CD14-positive monocyte (primary cell): ENCODE data around the gene EGLN2. TPM values are rescaled to one million over a fixed set of nuclear protein-coding genes. Genes with fewer than 3 reads are reported as not detected.
"Not testable (repeated sequence)": the region's sequence is repeated elsewhere in the genome, so short reads cannot be mapped to it uniquely, and the experiment has no call there.

Experiments
- DNase-seq, 3 donors: peaks; one replicate each; pipeline ENCODE4 v3.0.0-alpha.2; 2011 to 2022
- H2AFZ ChIP-seq: 2 replicates; pipeline ENCODE4 v1.6.0; 2012; ENCODE audit warnings: mild to moderate bottlenecking, low read depth, low read length, inconsistent platforms; ENCODE audit not compliant: insufficient read depth, poor library complexity, severe bottlenecking
- H3K27ac ChIP-seq, 2 donors: 1 replicate in 1 of 2; 2 replicates in 1 of 2; pipeline ENCODE4 v1.5.1; 2012 to 2013; ENCODE audit warnings: low read length in 2 of 2, control low read depth in 1 of 2, inconsistent platforms in 1 of 2, low read depth in 1 of 2, mild to moderate bottlenecking in 1 of 2
- H3K27me3 ChIP-seq, 2 donors: one replicate each; pipeline versions ENCODE4 v1.6.0 to v1.6.1; 2011 to 2013; ENCODE audit warnings: low read length in 2 of 2; ENCODE audit not compliant: control insufficient read depth in 2 of 2, insufficient read depth in 2 of 2
- H3K36me3 ChIP-seq, 2 donors: replicated peaks in 1 of 2; 1 replicate in 1 of 2; 2 replicates in 1 of 2; pipeline versions ENCODE4 v1.5.1 to v1.6.1; 2012 to 2013; ENCODE audit warnings: low read length in 2 of 2, control low read depth in 1 of 2, inconsistent platforms in 1 of 2, mild to moderate bottlenecking in 1 of 2; ENCODE audit not compliant: insufficient read depth in 2 of 2, control insufficient read depth in 1 of 2
- H3K4me1 ChIP-seq, 2 donors: 1 replicate in 1 of 2; 2 replicates in 1 of 2; pipeline versions ENCODE4 v1.5.1 to v1.6.1; 2012 to 2013; ENCODE audit warnings: low read length in 2 of 2, control low read depth in 1 of 2, inconsistent platforms in 1 of 2, mild to moderate bottlenecking in 1 of 2, moderate library complexity in 1 of 2; ENCODE audit not compliant: insufficient read depth in 2 of 2, control insufficient read depth in 1 of 2
- H3K4me2 ChIP-seq: replicated peaks from 2 replicates; pipeline ENCODE3; 2012; ENCODE audit warnings: low read length, moderate library complexity, mild to moderate bottlenecking; ENCODE audit not compliant: poor library complexity, severe bottlenecking; ENCODE audit errors: extremely low read depth
- H3K4me3 ChIP-seq, 3 experiments: fragments of 200-600 bp in 1 of 3; sonication (generic) in 1 of 3; replicated peaks in 1 of 3; 1 replicate in 2 of 3; 2 replicates in 1 of 3; pipeline ENCODE4 v1.5.1; 2011 to 2013; ENCODE audit warnings: low read length in 3 of 3, mild to moderate bottlenecking in 3 of 3, control low read depth in 2 of 3, low read depth in 2 of 3, inconsistent platforms in 1 of 3, moderate library complexity in 1 of 3
- H3K79me2 ChIP-seq: 2 replicates; pipeline ENCODE4 v1.6.0; 2012; ENCODE audit warnings: mild to moderate bottlenecking, control low read depth, inconsistent platforms, low read length, moderate library complexity; ENCODE audit not compliant: insufficient read depth
- H3K9ac ChIP-seq: 2 replicates; pipeline ENCODE4 v1.6.0; 2017; ENCODE audit warnings: low read length, mild to moderate bottlenecking; ENCODE audit not compliant: insufficient read depth, poor library complexity, severe bottlenecking
- H3K9me3 ChIP-seq, 2 donors: replicated peaks in 1 of 2; 1 replicate in 1 of 2; 2 replicates in 1 of 2; pipeline versions ENCODE4 v1.5.1 to v1.6.1; 2012 to 2013; ENCODE audit warnings: low read length in 2 of 2, control low read depth in 1 of 2; ENCODE audit not compliant: control insufficient read depth in 1 of 2, insufficient read depth in 1 of 2
- H4K20me1 ChIP-seq: 2 replicates; pipeline ENCODE4 v1.6.0; 2012; ENCODE audit warnings: mild to moderate bottlenecking, low read length, control low read depth, moderate library complexity; ENCODE audit not compliant: insufficient read depth
- H3K27ac Mint-ChIP-seq, 7 donors: one replicate each; pipeline ENCODE4 v1.8.0; 2020; ENCODE audit warnings: mild to moderate bottlenecking in 7 of 7, mixed read lengths in 7 of 7, moderate library complexity in 6 of 7, inconsistent platforms in 2 of 7
- H3K27me3 Mint-ChIP-seq, 3 donors: one replicate each; pipeline ENCODE4 v1.8.0; 2021 to 2022; ENCODE audit warnings: low read depth in 3 of 3, mild to moderate bottlenecking in 3 of 3, mixed read lengths in 3 of 3, moderate library complexity in 3 of 3, inconsistent platforms in 1 of 3
- H3K36me3 Mint-ChIP-seq, 2 donors: one replicate each; pipeline ENCODE4 v1.8.0; 2020; ENCODE audit warnings: mixed read lengths in 2 of 2, inconsistent platforms in 1 of 2, mild to moderate bottlenecking in 1 of 2
- H3K4me1 Mint-ChIP-seq: one replicate; pipeline ENCODE4 v1.8.0; 2020; ENCODE audit warnings: mild to moderate bottlenecking, mixed read lengths
- H3K4me3 Mint-ChIP-seq, 2 donors: one replicate each; pipeline ENCODE4 v1.8.0; 2020; ENCODE audit warnings: mild to moderate bottlenecking in 2 of 2, mixed read lengths in 2 of 2, moderate library complexity in 1 of 2
- H3K9me3 Mint-ChIP-seq, 7 donors: one replicate each; pipeline ENCODE4 v1.8.0; 2020 to 2022; ENCODE audit warnings: mixed read lengths in 7 of 7, mild to moderate bottlenecking in 6 of 7, moderate library complexity in 6 of 7, inconsistent platforms in 2 of 7
- WGBS: methylation state at CpG from one replicate; pipeline ENCODE4 v1.1.5; 2013; ENCODE audit warnings: missing lambda C conversion rate; ENCODE audit not compliant: insufficient coverage; 5-methylcytosine and 5-hydroxymethylcytosine counted together
- intact Hi-C, 2 donors: fragments of 100-400 bp; cut with micrococcal nuclease; formaldehyde crosslinking; loops; one replicate each; pipeline versions ENCODE4 v1.15.0 to v1.15.1; 2023
- polyA plus RNA-seq, 3 donors: library from polyadenylated mRNA; depleted of rRNA in 1 of 3; unstranded in 2 of 3; stranded (reverse) in 1 of 3; fragments of 300-500 nt in 2 of 3; fragments of >200 nt in 1 of 3; fragmentation: Illumina TruSeq in 2 of 3; gene quantifications; 1 replicate in 2 of 3; 2 replicates in 1 of 3; pipeline ENCODE4 v1.2.3, GENCODE V29; 2012 to 2021
- TF ChIP-seq, protein P1 (sequence below): fragments of 200-600 bp; IDR thresholded peaks from one replicate; pipeline ENCODE4 v1.8.0; 2022; ENCODE audit warnings: antibody characterized with exemption, mild to moderate bottlenecking

The EGLN2 gene
- polyA plus RNA-seq, 3 donors, result 60.6 to 76.8 (median 64.5) TPM

DNA sequence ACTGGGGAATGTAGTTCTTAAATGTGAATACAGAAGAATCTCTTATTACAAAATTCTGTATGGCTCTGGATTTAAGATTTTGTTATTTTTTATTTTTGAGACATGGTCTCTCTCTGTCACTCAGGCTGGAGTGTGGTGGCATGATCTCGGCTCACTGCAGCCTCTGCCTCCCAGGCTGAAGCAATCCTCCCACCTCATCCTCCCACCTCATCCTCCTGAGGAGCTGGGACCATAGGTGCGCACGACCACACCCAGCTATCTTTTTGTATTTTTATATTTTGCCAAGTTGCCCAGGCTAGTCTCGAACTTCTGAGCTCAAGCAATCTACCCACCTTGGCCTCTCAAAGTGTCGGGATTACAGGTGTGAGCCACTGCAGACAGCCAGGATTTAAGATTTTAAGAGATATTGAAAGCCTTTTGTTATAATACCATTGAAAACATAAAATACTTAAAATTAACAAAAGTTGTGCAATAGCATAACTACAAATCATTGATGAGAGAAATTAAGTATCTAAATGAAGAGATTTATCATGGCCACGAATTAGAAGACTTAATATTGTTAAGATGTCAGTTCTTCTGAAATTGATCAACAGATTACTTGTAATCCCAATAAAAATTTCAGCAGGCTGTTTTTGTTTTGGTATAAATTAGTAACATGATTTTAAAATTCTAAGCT is 37.9 kb downstream of the EGLN2 start:
- Histone ChIP-seq H3K4me1 (peaks cover 10 to 17% of the 10 kb centered on the region in 2 donors), H3K9ac (no peak overlapping the region), H3K27me3 (no peaks in the 10 kb centered on the region), H3K4me3 (no peak overlapping the region), H3K9me3 (no peaks in the 10 kb centered on the region), H4K20me1 (no peaks in the 10 kb centered on the region), H3K4me2 (no peak overlapping the region), H3K36me3 (no peaks in the 10 kb centered on the region), H3K79me2 (no peaks in the 10 kb centered on the region), H2AFZ (no peak overlapping the region), H3K27ac (no peak overlapping the region)
- Mint-ChIP-seq H3K27me3 (peaks cover 0 to 2% (median 0%) of the 10 kb centered on the region in 3 donors), H3K27ac (no peak overlapping the region), H3K4me1 (peaks cover 20% of the 10 kb centered on the region), H3K4me3 (no peak overlapping the region), H3K9me3 (no peaks in the 10 kb centered on the region), H3K36me3 (no peaks in the 10 kb centered on the region)
- TF ChIP-seq, protein P1, sequence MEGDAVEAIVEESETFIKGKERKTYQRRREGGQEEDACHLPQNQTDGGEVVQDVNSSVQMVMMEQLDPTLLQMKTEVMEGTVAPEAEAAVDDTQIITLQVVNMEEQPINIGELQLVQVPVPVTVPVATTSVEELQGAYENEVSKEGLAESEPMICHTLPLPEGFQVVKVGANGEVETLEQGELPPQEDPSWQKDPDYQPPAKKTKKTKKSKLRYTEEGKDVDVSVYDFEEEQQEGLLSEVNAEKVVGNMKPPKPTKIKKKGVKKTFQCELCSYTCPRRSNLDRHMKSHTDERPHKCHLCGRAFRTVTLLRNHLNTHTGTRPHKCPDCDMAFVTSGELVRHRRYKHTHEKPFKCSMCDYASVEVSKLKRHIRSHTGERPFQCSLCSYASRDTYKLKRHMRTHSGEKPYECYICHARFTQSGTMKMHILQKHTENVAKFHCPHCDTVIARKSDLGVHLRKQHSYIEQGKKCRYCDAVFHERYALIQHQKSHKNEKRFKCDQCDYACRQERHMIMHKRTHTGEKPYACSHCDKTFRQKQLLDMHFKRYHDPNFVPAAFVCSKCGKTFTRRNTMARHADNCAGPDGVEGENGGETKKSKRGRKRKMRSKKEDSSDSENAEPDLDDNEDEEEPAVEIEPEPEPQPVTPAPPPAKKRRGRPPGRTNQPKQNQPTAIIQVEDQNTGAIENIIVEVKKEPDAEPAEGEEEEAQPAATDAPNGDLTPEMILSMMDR, result no peak
- 100% methylated on average over 1 of the region's 6 CpGs for WGBS
- intact Hi-C loops, result no loop called here
- no peak for DNase-seq

GRCh38 chr19:40838477-40838876 is 39.5 kb downstream of the EGLN2 start:
- H3K4me1 Mint-ChIP-seq, H3K4me3 Mint-ChIP-seq: not testable (repeated sequence)

DNA sequence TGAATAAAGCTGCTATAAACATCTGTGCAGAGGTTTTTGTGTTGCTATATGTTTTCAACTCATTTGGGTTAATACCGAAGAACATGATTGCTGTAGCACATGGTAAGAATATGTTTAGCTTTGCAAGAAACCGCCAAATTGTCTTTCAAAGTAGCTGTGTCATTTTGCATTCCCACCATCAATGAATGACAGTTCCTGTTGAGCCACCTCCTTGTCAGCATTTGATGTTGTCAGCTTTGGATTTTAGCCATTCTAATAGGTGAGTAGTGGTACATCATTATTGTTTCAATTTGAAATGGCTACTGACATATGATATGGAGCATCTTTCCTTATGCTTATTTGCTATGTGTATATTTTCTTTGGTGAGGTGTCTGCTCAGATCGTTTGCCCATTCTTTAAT is 43.0 kb downstream of the EGLN2 start:
- WGBS, result no CpG with 5 or more reads among the region's 3 CpGs
- H3K9me3 Mint-ChIP-seq, H3K27ac Mint-ChIP-seq: not testable (repeated sequence)

More at GRCh38 chr19:40838477-40838876, 39.5 kb downstream of the EGLN2 start:
- H3K9me3 ChIP-seq, DNase-seq, H3K4me2 ChIP-seq, H3K27ac Mint-ChIP-seq, H3K27me3 Mint-ChIP-seq, H3K27ac ChIP-seq, H2AFZ ChIP-seq, H4K20me1 ChIP-seq, H3K36me3 Mint-ChIP-seq, H3K27me3 ChIP-seq, intact Hi-C loops, H3K4me3 ChIP-seq, H3K4me1 ChIP-seq, H3K9ac ChIP-seq, H3K9me3 Mint-ChIP-seq, H3K36me3 ChIP-seq, H3K79me2 ChIP-seq: not testable (repeated sequence)
- no CpG with 5 or more reads among the region's 1 CpG for WGBS

DNA sequence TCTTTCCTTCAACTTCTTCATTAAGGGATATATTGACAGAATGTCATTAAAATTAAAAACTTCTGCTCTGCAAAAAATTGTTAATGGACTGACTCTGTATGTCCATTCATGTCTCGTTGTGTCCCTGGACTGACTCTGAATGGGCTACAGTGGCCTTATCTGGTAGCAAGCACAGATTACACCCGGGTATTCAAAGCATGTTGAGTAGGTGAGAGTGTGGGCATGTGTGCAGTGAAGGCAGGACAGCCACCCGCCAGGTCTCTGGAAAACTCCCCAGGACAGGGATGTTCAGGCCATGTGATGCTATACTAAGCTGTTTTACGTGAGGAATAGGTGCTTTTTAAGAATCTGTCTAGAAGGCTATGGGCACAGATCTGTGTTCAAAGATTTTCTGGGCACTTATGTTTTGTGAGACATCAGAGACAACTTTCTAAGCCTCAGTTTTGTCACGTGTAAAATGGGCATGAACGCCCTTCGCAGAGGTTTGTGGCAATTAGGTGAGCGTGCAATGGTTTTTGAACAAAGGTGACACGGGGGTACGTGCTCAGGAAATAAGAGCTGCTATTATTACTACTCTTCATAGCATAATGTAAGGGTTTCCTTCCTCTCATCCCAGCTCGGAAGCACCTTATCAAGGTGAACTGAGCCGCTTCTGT is 44.1 kb downstream of the EGLN2 start:
- H3K4me3 ChIP-seq, result peak overlapping the region in 2 of 3 experiments; percentile 26 to 57
- H3K27ac ChIP-seq, result peak overlapping the region in 1 of 2 donors; percentile 31
- H4K20me1 ChIP-seq, H3K36me3 Mint-ChIP-seq, H3K9me3 ChIP-seq, DNase-seq, H3K27me3 ChIP-seq, H3K79me2 ChIP-seq, H2AFZ ChIP-seq, H3K9me3 Mint-ChIP-seq, intact Hi-C loops, H3K36me3 ChIP-seq: not testable (repeated sequence)
- H3K4me2 ChIP-seq, result peak overlapping the region; percentile 60
- peak overlapping the region; percentile 35 to 88 (median 82) for H3K27ac Mint-ChIP-seq
- WGBS, result 32% methylated on average over 6 of the region's 12 CpGs
- H3K27me3 Mint-ChIP-seq, result peaks cover 6 to 10% (median 8%) of the 10 kb centered on the region in 3 donors
- H3K4me1 Mint-ChIP-seq, result peaks cover 14% of the 10 kb centered on the region
- peaks cover 8 to 14% of the 10 kb centered on the region in 2 donors for H3K4me1 ChIP-seq
- peak overlapping the region; percentile 77 to 79 for H3K4me3 Mint-ChIP-seq
- H3K9ac ChIP-seq, result peak overlapping the region; percentile 32

More for the DNA sequence above, 43.0 kb downstream of the EGLN2 start:
- H2AFZ ChIP-seq, H4K20me1 ChIP-seq, H3K27me3 Mint-ChIP-seq, H3K27me3 ChIP-seq, H3K4me2 ChIP-seq, H3K4me3 ChIP-seq, intact Hi-C loops, H3K36me3 ChIP-seq, H3K9ac ChIP-seq, H3K36me3 Mint-ChIP-seq, H3K4me3 Mint-ChIP-seq, H3K79me2 ChIP-seq, H3K9me3 ChIP-seq, H3K27ac ChIP-seq, DNase-seq: not testable (repeated sequence)
- peaks cover 8 to 14% of the 10 kb centered on the region in 2 donors for H3K4me1 ChIP-seq
- peaks cover 13% of the 10 kb centered on the region for H3K4me1 Mint-ChIP-seq
